Measurements from ENCODE around the gene PRPF38B.

The PRPF38B gene

GRCh38 chr1:108718927-108719655 is 27.0 kb downstream of the PRPF38B start:
- no peak for DNase-seq

GRCh38 chr1:108719656-108720435 is 27.7 kb downstream of the PRPF38B start:
- peak; percentile 77 for DNase-seq

GRCh38 chr1:108722292-108722691 is 30.2 kb downstream of the PRPF38B start:
- no peak for DNase-seq

- no peak for DNase-seq
Measured at GRCh38 chr1:108725906-108726305, 33.8 kb downstream of the PRPF38B start.

- DNase-seq, result no peak
Measured at GRCh38 chr1:108728327-108728923, 36.3 kb downstream of the PRPF38B start.

- DNase-seq, result no peak
Measured at GRCh38 chr1:108729481-108729880, 37.4 kb downstream of the PRPF38B start.

- DNase-seq, result no peak
Measured at GRCh38 chr1:108732398-108732797, 40.3 kb downstream of the PRPF38B start.

- DNase-seq, result no peak
Measured at GRCh38 chr1:108734171-108734865, 42.2 kb downstream of the PRPF38B start.

GRCh38 chr1:108742253-108742652 is 50.1 kb downstream of the PRPF38B start:
- no peak for DNase-seq

GRCh38 chr1:108745980-108746381 is 53.9 kb downstream of the PRPF38B start:
- no peak for DNase-seq

- DNase-seq, result peak; percentile 99
Measured at GRCh38 chr1:108746382-108747170, 54.5 kb downstream of the PRPF38B start, which contains the start of gene STXBP3. STXBP3 (plus strand) TSS chr1:108746674; CDS start chr1:108746738, 64 bp downstream.

GRCh38 chr1:108747171-108747850 is 55.2 kb downstream of the PRPF38B start:
- peak; percentile 90 for DNase-seq

GRCh38 chr1:108747898-108748297 is 55.8 kb downstream of the PRPF38B start:
- no peak for DNase-seq

- DNase-seq, result no peak
Measured at GRCh38 chr1:108749081-108749480, 57.0 kb downstream of the PRPF38B start.

GRCh38 chr1:108750476-108751181 is 58.5 kb downstream of the PRPF38B start:
- no peak for DNase-seq
